Measurements from ENCODE around the gene SSX4B.
"Not testable (repeated sequence)": the region's sequence is repeated elsewhere in the genome, so short reads cannot be mapped to it uniquely, and the experiment has no call there.

The SSX4B gene

DNA sequence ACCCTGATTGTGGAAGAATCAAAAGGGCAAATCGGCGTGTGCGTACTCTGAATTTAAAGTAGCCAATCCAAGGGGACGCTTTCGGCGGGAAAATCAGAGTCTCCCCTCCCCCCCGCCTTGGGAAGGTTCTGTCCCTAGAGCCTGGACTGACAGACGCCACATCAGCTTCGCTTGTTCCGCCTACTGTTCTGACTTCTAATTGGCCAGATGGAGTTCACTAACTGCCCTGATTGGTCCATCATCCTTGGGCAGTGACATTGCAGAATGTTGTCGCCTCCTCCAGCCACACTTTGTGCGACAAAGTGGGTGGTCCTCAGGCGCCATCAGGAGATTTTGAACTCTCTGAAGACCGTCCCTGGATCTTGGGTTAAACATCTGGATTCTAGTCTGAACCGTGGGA is at the start of gene SSX4B:
Gene SSX4B, minus strand, starts transcription at position 101 of the 400 bp plus-strand sequence. CDS start 588 bp downstream, outside the sequence.
- in situ Hi-C loops (cut with HindIII; ENCODE audit: low pct_ligation_motif_present, low pct_unique_long_range_greater_than_20kb, low sequenced_read_pairs); DNase-seq: not testable (repeated sequence)

DNA sequence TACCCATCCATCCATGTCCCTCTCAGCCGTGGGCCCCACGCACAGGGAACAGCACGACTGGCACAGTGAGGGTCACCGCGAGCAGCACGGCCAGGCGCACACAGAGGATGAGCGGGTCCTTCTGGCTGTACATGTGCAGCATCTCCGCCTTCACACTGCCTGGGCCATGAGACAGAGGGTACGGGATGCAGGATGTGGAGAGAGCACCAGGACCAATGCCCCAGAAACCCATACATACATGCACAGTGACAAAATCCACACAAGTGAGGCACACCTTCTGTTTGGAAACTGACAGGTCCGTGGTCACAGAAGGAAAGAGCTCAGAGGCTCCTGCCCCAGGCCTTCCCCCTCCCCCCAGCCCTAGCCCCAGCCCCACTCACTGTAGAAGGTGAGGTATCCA is 48.8 kb upstream of the SSX4B start:
- in situ Hi-C loops (cut with HindIII; ENCODE audit: low pct_ligation_motif_present, low pct_unique_long_range_greater_than_20kb, low sequenced_read_pairs): no loop called here
- DNase-seq: no peak

DNA sequence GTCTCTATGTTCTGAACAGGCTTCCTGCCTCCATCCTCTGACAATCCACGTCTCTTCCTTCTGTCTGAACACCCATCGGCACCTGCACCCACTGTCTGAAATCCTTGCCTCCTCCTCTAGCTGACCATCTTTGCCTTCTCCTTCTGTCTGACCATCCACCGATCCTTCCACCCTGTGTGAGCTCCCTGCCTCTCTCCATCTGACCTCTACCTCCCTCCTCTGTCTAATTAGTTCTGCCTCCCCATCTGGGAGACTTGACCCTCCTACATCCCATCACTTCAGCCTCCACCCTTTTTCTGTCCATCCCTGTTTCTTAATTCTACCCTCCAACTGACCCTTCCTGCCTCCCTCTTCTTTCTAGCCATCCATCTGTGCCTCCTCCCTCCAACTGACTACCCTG is 48.3 kb upstream of the SSX4B start:
- no peak for DNase-seq
- in situ Hi-C loops (cut with HindIII; ENCODE audit: low pct_ligation_motif_present, low pct_unique_long_range_greater_than_20kb, low sequenced_read_pairs): no loop called here

- in situ Hi-C loops (cut with HindIII; ENCODE audit: low pct_ligation_motif_present, low pct_unique_long_range_greater_than_20kb, low sequenced_read_pairs): no loop called here
- no peak for DNase-seq
Observed at GRCh38 chrX:48459483-48459882, 47.7 kb upstream of the SSX4B start.

DNA sequence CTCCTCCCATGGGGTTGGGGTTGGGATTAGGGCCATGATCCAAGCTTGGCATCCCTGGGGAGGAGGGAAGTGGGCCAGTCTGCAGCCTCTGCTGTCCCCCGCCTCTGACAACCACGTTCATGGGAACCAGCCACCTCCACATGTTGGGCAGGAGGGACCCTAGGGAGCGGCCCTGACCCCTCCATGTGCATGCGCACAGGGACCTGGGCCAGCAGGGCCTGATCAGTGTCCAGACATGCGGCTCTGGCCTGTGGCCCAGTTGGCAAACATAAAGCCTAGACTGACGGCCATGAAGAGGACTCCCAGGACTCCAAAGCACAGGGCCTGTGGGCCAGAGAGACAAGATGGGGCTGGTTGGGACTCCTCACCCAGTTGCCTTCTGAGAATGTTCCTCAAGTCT is 47.0 kb upstream of the SSX4B start:
- DNase-seq: no peak
- in situ Hi-C loops (cut with HindIII; ENCODE audit: low pct_ligation_motif_present, low pct_unique_long_range_greater_than_20kb, low sequenced_read_pairs): no loop called here

- no peak for DNase-seq
- in situ Hi-C loops (cut with HindIII; ENCODE audit: low pct_ligation_motif_present, low pct_unique_long_range_greater_than_20kb, low sequenced_read_pairs): no loop called here
Observed at GRCh38 chrX:48456628-48457331, 45.0 kb upstream of the SSX4B start.

GRCh38 chrX:48451708-48452107 is 39.9 kb upstream of the SSX4B start:
- in situ Hi-C loops (cut with HindIII; ENCODE audit: low pct_ligation_motif_present, low pct_unique_long_range_greater_than_20kb, low sequenced_read_pairs): no loop called here
- DNase-seq: no peak

GRCh38 chrX:48450076-48450475 is 38.3 kb upstream of the SSX4B start:
- no peak for DNase-seq
- in situ Hi-C loops (cut with HindIII; ENCODE audit: low pct_ligation_motif_present, low pct_unique_long_range_greater_than_20kb, low sequenced_read_pairs): no loop called here

DNA sequence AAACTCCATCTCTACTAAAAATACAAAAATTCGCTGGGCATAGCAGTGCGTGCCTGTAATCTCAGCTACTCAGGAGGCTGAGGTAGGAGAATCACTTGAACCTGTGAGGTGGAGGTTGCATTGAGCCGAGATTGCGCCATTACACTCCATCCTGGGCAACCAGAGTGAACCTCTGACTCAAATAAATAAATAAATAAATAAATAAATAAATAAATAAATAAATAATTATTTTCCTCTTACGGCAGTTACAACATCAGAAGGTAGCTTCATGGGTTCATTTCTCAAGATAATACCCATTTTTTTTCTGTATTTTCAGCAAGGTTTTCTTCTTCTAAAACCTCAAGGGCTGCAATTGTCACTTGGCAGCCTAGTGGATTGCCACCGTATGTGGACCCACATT is 35.4 kb upstream of the SSX4B start:
- in situ Hi-C loops (cut with HindIII; ENCODE audit: low pct_ligation_motif_present, low pct_unique_long_range_greater_than_20kb, low sequenced_read_pairs); DNase-seq: not testable (repeated sequence)

DNA sequence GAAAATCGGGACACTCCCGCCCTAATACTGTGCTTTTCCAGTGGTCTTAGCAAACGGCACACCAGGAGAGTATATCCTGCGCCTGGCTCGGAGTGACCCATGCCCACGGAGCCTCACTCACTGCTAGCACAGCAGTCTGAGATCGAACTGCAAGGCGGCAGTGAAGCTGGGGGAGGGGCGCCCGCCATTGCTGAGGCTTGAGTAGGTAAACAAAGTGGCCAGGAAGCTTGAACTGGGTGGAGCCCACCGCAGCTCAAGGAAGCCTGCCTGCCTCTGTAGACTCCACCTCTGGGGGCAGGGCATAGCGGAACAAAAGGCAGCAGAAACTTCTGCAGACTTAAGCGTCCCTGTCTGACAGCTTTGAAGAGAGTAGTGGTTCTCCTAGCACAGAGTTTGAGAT is 22.0 kb upstream of the SSX4B start:
- in situ Hi-C loops (cut with HindIII; ENCODE audit: low pct_ligation_motif_present, low pct_unique_long_range_greater_than_20kb, low sequenced_read_pairs); DNase-seq: not testable (repeated sequence)

DNA sequence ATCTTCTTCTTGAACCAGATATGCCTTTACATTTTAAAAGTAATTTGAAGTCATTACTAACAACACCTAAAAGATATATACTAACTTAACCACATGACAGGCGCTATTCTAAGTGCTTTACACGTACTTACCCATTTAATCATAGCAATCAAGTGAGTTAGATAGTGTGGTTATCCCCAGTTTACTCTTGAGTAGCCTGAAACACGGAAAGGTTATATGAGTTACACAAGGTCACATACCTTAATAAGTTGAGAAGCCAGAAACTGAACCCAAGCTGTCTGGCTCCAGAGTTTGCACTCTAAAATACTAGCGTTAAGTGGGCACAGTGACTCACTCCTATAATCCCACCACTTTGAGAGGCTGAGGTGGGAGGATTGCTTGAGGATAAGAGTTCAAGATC is 18.4 kb upstream of the SSX4B start:
- in situ Hi-C loops (cut with HindIII; ENCODE audit: low pct_ligation_motif_present, low pct_unique_long_range_greater_than_20kb, low sequenced_read_pairs); DNase-seq: not testable (repeated sequence)

DNA sequence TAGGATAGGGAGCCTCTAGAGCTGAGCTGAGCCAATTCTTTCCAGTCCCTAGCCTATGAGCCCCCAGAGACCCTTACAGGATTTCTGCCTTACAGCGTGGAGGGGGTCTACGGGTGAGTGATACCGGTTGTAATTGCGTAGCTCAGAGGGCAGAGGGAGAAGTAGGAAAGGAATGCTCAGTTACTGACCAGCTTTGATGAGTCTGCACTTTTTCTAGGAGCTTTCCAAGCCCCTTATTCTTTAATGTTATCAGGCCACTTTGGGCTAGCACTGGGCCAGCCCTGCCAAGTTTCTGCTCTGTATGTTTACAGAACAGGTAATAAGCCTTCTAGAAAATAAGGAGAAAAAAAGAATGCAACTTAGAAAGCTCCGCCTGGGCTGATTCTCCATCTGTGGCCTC is 17.8 kb upstream of the SSX4B start:
- in situ Hi-C loops (cut with HindIII; ENCODE audit: low pct_ligation_motif_present, low pct_unique_long_range_greater_than_20kb, low sequenced_read_pairs); DNase-seq: not testable (repeated sequence)

GRCh38 chrX:48427027-48427716 is 15.4 kb upstream of the SSX4B start:
- DNase-seq; in situ Hi-C loops (cut with HindIII; ENCODE audit: low pct_ligation_motif_present, low pct_unique_long_range_greater_than_20kb, low sequenced_read_pairs): not testable (repeated sequence)

DNA sequence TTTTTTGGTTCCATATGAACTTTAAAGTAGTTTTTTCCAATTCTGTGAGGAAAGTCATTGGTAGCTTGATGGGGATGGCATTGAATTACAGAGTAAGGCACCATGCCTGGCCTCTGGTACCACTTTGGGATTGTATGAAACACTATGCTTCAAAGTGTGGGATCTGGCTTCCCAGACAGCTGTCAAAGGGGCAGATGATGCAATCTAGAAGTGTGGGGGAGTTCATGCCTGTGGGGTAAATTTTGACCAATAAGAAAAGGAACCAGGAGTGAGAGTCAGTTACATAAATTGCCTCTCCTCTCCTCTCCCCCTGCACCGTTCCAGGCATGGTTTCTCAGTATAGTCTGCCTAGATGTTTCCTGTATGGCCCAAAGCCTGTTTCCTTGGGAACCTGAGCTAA is 13.9 kb downstream of the SSX4B start:
- in situ Hi-C loops (cut with HindIII; ENCODE audit: low pct_ligation_motif_present, low pct_unique_long_range_greater_than_20kb, low sequenced_read_pairs); DNase-seq: not testable (repeated sequence)

GRCh38 chrX:48396931-48397330 is 14.8 kb downstream of the SSX4B start:
- in situ Hi-C loops (cut with HindIII; ENCODE audit: low pct_ligation_motif_present, low pct_unique_long_range_greater_than_20kb, low sequenced_read_pairs): not testable (repeated sequence)

GRCh38 chrX:48383239-48383638 is 28.5 kb downstream of the SSX4B start, which contains the start of gene SSX4:
Gene SSX4 (plus strand): TSS chrX:48383539. CDS start chrX:48384054, 515 bp downstream.
- in situ Hi-C loops (cut with HindIII; ENCODE audit: low pct_ligation_motif_present, low pct_unique_long_range_greater_than_20kb, low sequenced_read_pairs); DNase-seq: not testable (repeated sequence)

More at GRCh38 chrX:48396931-48397330, 14.8 kb downstream of the SSX4B start:
- DNase-seq: not testable (repeated sequence)

GRCh38 chrX:48370408-48370807 is 41.4 kb downstream of the SSX4B start:
- in situ Hi-C loops (cut with HindIII; ENCODE audit: low pct_ligation_motif_present, low pct_unique_long_range_greater_than_20kb, low sequenced_read_pairs); DNase-seq: not testable (repeated sequence)

DNA sequence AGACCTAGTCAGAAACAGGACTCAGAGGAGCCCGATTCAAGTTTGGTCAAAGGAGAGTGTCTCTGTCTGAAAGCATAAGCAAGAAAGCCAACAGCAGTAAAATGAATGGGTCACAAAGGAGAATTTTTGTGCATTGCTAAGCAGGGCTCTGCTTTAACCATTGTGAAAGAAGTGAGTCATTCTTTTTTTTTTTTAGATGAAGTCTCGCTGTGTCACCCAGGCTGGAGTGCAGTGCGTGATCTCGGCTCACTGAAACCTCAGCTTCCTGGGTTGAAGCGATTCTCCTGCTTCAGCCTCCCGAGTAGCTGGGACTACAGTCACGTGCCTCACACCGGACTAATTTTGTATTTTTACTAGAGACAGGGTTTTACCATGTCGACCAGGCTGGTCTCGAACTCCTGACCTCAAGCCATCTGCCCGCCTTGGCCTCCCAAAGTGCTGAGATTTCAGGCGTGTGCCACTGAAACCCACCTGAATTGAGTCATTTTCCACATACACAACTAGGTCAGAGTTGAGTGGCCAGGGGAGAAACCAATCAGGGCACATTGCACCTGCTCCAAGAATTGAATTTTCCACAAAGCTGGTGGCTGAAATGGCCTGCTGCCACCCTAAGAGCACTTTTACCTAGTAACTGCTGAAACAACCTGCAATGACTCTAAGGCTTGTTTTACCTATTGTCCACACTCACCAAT is 43.9 kb downstream of the SSX4B start:
- DNase-seq; in situ Hi-C loops (cut with HindIII; ENCODE audit: low pct_ligation_motif_present, low pct_unique_long_range_greater_than_20kb, low sequenced_read_pairs): not testable (repeated sequence)

- in situ Hi-C loops (cut with HindIII; ENCODE audit: low pct_ligation_motif_present, low pct_unique_long_range_greater_than_20kb, low sequenced_read_pairs); DNase-seq: not testable (repeated sequence)
Observed at GRCh38 chrX:48359281-48359680, 52.5 kb downstream of the SSX4B start.
